Liver (tissue), 9 donors: ENCODE results near the gene PPID. TPM values are rescaled to one million over a fixed set of nuclear protein-coding genes. Genes with fewer than 3 reads are reported as not detected.
A peak's percentile ranks its signal among the peaks of the same experiment; 100 is the strongest.

Experiments
- DNase-seq: peaks from one replicate; pipeline ENCODE4 v3.0.0-alpha.2; 2017; ENCODE audit warnings: low spot score
- H3K27ac ChIP-seq, 2 donors: one replicate each; pipeline ENCODE4 v1.7.0; 2013; ENCODE audit warnings: inconsistent platforms in 2 of 2, low read length in 2 of 2, control low read depth in 1 of 2, low read depth in 1 of 2, mild to moderate bottlenecking in 1 of 2
- H3K27me3 ChIP-seq, 4 donors: one replicate each; pipeline versions ENCODE4 v1.6.1 to v1.7.0; 2013; ENCODE audit warnings: low read length in 3 of 4, inconsistent platforms in 1 of 4, mild to moderate bottlenecking in 1 of 4, moderate library complexity in 1 of 4; ENCODE audit not compliant: control insufficient read depth in 4 of 4, insufficient read depth in 4 of 4
- H3K36me3 ChIP-seq, 4 donors: one replicate each; pipeline versions ENCODE4 v1.6.1 to v1.7.0; 2013; ENCODE audit warnings: low read length in 3 of 4, mild to moderate bottlenecking in 3 of 4, low read depth in 1 of 4, moderate library complexity in 1 of 4; ENCODE audit not compliant: control insufficient read depth in 4 of 4, insufficient read depth in 3 of 4
- H3K4me1 ChIP-seq, 4 donors: one replicate each; pipeline versions ENCODE4 v1.6.1 to v1.7.0; 2013; ENCODE audit warnings: low read length in 3 of 4, mild to moderate bottlenecking in 3 of 4, moderate library complexity in 1 of 4; ENCODE audit not compliant: control insufficient read depth in 4 of 4, insufficient read depth in 4 of 4
- H3K4me3 ChIP-seq, 3 donors: one replicate each; pipeline versions ENCODE4 v1.6.1 to v1.7.0; 2013; ENCODE audit warnings: low read length in 3 of 3, control low read depth in 1 of 3, low read depth in 1 of 3, mild to moderate bottlenecking in 1 of 3
- H3K9ac ChIP-seq, 2 donors: one replicate each; pipeline ENCODE4 v1.7.0; 2013; ENCODE audit warnings: low read length in 2 of 2, mild to moderate bottlenecking in 2 of 2, moderate library complexity in 2 of 2, control low read depth in 1 of 2, low read depth in 1 of 2
- H3K9me3 ChIP-seq, 4 donors: one replicate each; pipeline versions ENCODE4 v1.6.1 to v1.7.0; 2013; ENCODE audit warnings: low read length in 3 of 4; ENCODE audit not compliant: control insufficient read depth in 4 of 4
- ATF3 ChIP-seq: IDR thresholded peaks from 2 replicates; pipeline ENCODE4 v1.6.1; 2016; ENCODE audit warnings: antibody characterized with exemption
- EGR1 ChIP-seq, 2 donors: IDR thresholded peaks; 2 replicates each; pipeline ENCODE4 v1.6.1; 2016 to 2018; ENCODE audit warnings: antibody characterized with exemption in 2 of 2, low read depth in 2 of 2
- FOXA1 ChIP-seq: IDR thresholded peaks from 2 replicates; pipeline ENCODE4 v1.6.1; 2016; ENCODE audit warnings: antibody characterized with exemption
- FOXA2 ChIP-seq: IDR thresholded peaks from 2 replicates; pipeline ENCODE4 v1.6.1; 2016; ENCODE audit warnings: antibody characterized with exemption
- GABPA ChIP-seq, 2 donors: IDR thresholded peaks in 1 of 2; conservative IDR thresholded peaks in 1 of 2; 2 replicates each; pipeline ENCODE4 v1.6.1; 2016; ENCODE audit warnings: antibody characterized with exemption in 2 of 2, mild to moderate bottlenecking in 1 of 2, moderate library complexity in 1 of 2
- HNF4A ChIP-seq, 2 donors: conservative IDR thresholded peaks; 2 replicates each; pipeline ENCODE4 v1.6.1; 2016; ENCODE audit warnings: antibody characterized with exemption in 2 of 2, mild to moderate bottlenecking in 2 of 2
- HNF4G ChIP-seq: IDR thresholded peaks from 2 replicates; pipeline ENCODE4 v1.6.1; 2016; ENCODE audit warnings: antibody characterized with exemption
- JUND ChIP-seq, 2 donors: IDR thresholded peaks; 2 replicates each; pipeline ENCODE4 v1.6.1; 2016; ENCODE audit warnings: antibody characterized with exemption in 2 of 2
- RAD21 ChIP-seq, 2 donors: IDR thresholded peaks; 2 replicates each; pipeline ENCODE4 v1.6.1; 2016; ENCODE audit warnings: antibody characterized with exemption in 2 of 2, mild to moderate bottlenecking in 2 of 2
- RXRA ChIP-seq, 2 donors: IDR thresholded peaks; 2 replicates each; pipeline ENCODE4 v1.6.1; 2017 to 2018; ENCODE audit warnings: antibody characterized with exemption in 2 of 2, mild to moderate bottlenecking in 1 of 2
- SP1 ChIP-seq: IDR thresholded peaks from 2 replicates; pipeline ENCODE4 v1.6.1; 2018; ENCODE audit warnings: antibody characterized with exemption, mild to moderate bottlenecking
- WGBS: extraction: QIAGEN DNeasy Blood & Tissue Kit; methylation state at CpG from one replicate; pipeline ENCODE4 v1.1.7; 2013; 5-methylcytosine and 5-hydroxymethylcytosine counted together
- polyA plus RNA-seq, 2 donors: library from polyadenylated mRNA; stranded (reverse) in 1 of 2; unstranded in 1 of 2; fragments of 200-250 nt in 1 of 2; fragments of >200 nt in 1 of 2; fragmentation: Nextera tagmentation in 1 of 2; extraction: Ambion mirVana in 1 of 2; gene quantifications; one replicate each; pipeline versions ENCODE4 v1.2.1 to v1.2.3, GENCODE V29; 2013 to 2015
- total RNA-seq, 2 donors: library from RNA; depleted of rRNA; stranded (reverse); fragments of >200 nt; gene quantifications; one replicate each; pipeline ENCODE4 v1.2.3, GENCODE V29; 2014
- TF ChIP-seq, protein P1 (sequence below): IDR thresholded peaks from 2 replicates; pipeline ENCODE4 v1.6.1; 2016; ENCODE audit warnings: antibody characterized with exemption, mild to moderate bottlenecking
- TF ChIP-seq, protein P2 (sequence below): fragments of 150-350 bp; IDR thresholded peaks from 2 replicates; pipeline ENCODE4 v1.5.1; 2017; ENCODE audit warnings: improper control_type of control experiment, low read depth, low read length; ENCODE audit not compliant: missing input control
- TF ChIP-seq, protein P3 (sequence below): IDR thresholded peaks from 2 replicates; pipeline ENCODE4 v1.6.1; 2016; ENCODE audit warnings: antibody characterized with exemption
- donor health status: healthy.
- donor health status: healthy.
- donor health status: healthy.
- donor health status: healthy.
- donor health status: healthy.

Gene PPID
- total and polyA plus RNA-seq, 4 donors = 14.8 to 53.6 (median 15.9) TPM

GRCh38 chr4:158769175-158769921 is 46.2 kb upstream of the PPID start:
- under 1% methylated on average over 49 of the region's 49 CpGs for WGBS
- TF ChIP-seq HNF4G = no peak
- TF ChIP-seq, protein P1, sequence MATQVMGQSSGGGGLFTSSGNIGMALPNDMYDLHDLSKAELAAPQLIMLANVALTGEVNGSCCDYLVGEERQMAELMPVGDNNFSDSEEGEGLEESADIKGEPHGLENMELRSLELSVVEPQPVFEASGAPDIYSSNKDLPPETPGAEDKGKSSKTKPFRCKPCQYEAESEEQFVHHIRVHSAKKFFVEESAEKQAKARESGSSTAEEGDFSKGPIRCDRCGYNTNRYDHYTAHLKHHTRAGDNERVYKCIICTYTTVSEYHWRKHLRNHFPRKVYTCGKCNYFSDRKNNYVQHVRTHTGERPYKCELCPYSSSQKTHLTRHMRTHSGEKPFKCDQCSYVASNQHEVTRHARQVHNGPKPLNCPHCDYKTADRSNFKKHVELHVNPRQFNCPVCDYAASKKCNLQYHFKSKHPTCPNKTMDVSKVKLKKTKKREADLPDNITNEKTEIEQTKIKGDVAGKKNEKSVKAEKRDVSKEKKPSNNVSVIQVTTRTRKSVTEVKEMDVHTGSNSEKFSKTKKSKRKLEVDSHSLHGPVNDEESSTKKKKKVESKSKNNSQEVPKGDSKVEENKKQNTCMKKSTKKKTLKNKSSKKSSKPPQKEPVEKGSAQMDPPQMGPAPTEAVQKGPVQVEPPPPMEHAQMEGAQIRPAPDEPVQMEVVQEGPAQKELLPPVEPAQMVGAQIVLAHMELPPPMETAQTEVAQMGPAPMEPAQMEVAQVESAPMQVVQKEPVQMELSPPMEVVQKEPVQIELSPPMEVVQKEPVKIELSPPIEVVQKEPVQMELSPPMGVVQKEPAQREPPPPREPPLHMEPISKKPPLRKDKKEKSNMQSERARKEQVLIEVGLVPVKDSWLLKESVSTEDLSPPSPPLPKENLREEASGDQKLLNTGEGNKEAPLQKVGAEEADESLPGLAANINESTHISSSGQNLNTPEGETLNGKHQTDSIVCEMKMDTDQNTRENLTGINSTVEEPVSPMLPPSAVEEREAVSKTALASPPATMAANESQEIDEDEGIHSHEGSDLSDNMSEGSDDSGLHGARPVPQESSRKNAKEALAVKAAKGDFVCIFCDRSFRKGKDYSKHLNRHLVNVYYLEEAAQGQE = no peak
- no peak for TF ChIP-seq EGR1 (IDR thresholded peaks at IDR 0.05; ENCODE audit: low read depth in 2 of 2)
- no peak for TF ChIP-seq RAD21 (IDR thresholded peaks at IDR 0.05)
- no peak for TF ChIP-seq FOXA2
- no peak for TF ChIP-seq SP1
- TF ChIP-seq FOXA1 = no peak
- no peak for TF ChIP-seq RXRA (IDR thresholded peaks at IDR 0.05)
- no peak for TF ChIP-seq ATF3
- TF ChIP-seq HNF4A (conservative IDR thresholded peaks at IDR 0.05) = no peak

DNA sequence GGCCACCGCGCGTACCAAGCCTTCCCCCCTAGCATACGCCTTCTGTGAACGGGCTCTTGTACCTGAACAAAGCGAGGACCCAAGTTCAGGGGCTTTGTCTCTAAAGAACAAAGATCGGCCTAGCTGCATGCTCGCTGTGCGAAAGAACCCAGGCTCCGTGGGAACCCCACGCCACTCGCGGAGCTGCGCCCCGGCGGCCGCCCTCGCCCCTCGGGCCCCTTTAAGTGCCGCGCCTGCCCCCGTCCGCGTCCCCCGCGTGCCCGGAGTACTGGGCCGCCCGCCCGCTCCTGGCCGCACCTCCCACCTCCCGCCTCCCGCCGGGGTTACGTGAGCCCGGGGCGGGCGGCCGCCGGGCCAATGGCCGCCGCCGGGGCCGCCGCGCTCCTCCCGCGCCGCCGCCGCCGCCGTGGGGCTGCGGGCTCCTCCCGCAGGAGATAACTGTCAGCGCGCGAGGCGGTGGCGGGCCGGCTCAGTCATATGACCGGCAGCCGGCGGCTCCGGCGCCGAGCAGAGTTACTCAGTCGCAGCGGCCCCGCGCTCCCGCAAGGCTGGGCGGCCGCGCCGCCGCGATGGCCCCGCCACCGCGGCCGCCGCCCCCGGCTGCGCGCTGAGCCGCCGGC is 45.5 kb upstream of the PPID start, which contains the start of gene FNIP2:
Gene FNIP2, plus strand, starts transcription at position 472 of the 620 bp plus-strand sequence. CDS start 187 bp downstream, outside the sequence.
- under 1% methylated on average over 88 of the region's 88 CpGs for WGBS
- TF ChIP-seq, protein P2, sequence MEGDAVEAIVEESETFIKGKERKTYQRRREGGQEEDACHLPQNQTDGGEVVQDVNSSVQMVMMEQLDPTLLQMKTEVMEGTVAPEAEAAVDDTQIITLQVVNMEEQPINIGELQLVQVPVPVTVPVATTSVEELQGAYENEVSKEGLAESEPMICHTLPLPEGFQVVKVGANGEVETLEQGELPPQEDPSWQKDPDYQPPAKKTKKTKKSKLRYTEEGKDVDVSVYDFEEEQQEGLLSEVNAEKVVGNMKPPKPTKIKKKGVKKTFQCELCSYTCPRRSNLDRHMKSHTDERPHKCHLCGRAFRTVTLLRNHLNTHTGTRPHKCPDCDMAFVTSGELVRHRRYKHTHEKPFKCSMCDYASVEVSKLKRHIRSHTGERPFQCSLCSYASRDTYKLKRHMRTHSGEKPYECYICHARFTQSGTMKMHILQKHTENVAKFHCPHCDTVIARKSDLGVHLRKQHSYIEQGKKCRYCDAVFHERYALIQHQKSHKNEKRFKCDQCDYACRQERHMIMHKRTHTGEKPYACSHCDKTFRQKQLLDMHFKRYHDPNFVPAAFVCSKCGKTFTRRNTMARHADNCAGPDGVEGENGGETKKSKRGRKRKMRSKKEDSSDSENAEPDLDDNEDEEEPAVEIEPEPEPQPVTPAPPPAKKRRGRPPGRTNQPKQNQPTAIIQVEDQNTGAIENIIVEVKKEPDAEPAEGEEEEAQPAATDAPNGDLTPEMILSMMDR = no peak
- TF ChIP-seq GABPA (IDR thresholded peaks at IDR 0.05 in 1 of 2, conservative IDR thresholded peaks at IDR 0.05 in 1 of 2) = no peak
- TF ChIP-seq HNF4G = no peak
- no peak for TF ChIP-seq FOXA2
- no peak for TF ChIP-seq JUND (IDR thresholded peaks at IDR 0.05)
- TF ChIP-seq, protein P3, sequence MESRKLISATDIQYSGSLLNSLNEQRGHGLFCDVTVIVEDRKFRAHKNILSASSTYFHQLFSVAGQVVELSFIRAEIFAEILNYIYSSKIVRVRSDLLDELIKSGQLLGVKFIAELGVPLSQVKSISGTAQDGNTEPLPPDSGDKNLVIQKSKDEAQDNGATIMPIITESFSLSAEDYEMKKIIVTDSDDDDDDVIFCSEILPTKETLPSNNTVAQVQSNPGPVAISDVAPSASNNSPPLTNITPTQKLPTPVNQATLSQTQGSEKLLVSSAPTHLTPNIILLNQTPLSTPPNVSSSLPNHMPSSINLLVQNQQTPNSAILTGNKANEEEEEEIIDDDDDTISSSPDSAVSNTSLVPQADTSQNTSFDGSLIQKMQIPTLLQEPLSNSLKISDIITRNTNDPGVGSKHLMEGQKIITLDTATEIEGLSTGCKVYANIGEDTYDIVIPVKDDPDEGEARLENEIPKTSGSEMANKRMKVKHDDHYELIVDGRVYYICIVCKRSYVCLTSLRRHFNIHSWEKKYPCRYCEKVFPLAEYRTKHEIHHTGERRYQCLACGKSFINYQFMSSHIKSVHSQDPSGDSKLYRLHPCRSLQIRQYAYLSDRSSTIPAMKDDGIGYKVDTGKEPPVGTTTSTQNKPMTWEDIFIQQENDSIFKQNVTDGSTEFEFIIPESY = no peak
- TF ChIP-seq RXRA (IDR thresholded peaks at IDR 0.05) = no peak
- peak within 1 kb of the TSS; percentile 91 to 93 for H3K9ac ChIP-seq
- H3K36me3 ChIP-seq = no peaks in the 10 kb centered on the region
- H3K4me3 ChIP-seq = peak within 1 kb of the TSS; percentile 77 to 100 (median 84)
- H3K9me3 ChIP-seq = no peaks in the 10 kb centered on the region
- H3K4me1 ChIP-seq = peaks cover 3 to 28% (median 10%) of the 10 kb centered on the region in 4 donors
- no peaks in the 10 kb centered on the region for H3K27me3 ChIP-seq
- H3K27ac ChIP-seq = peak within 1 kb of the TSS; percentile 85 to 86
- DNase-seq = peak; percentile 81

More at GRCh38 chr4:158769175-158769921, 46.2 kb upstream of the PPID start:
- peak overlapping the region; percentile 77 to 100 (median 84) for H3K4me3 ChIP-seq
- H3K9ac ChIP-seq = peak overlapping the region; percentile 87 to 93
- H3K9me3 ChIP-seq = no peaks in the 10 kb centered on the region
- H3K27me3 ChIP-seq = no peaks in the 10 kb centered on the region
- peaks cover 3 to 28% (median 10%) of the 10 kb centered on the region in 4 donors for H3K4me1 ChIP-seq
- H3K36me3 ChIP-seq = no peaks in the 10 kb centered on the region
- DNase-seq = peak; percentile 62
- peak overlapping the region; percentile 35 to 72 for H3K27ac ChIP-seq
